Smooth muscle cell (in vitro differentiated cells): Measurements from ENCODE around the gene CORO2B. TPM values are rescaled to one million over a fixed set of nuclear protein-coding genes. Genes with fewer than 3 reads are reported as not detected.

Experiments
- DNase-seq: peaks from one replicate; lab custom pipeline; 2025; ENCODE audit not compliant: unreplicated experiment; lab: John Stamatoyannopoulos, UW
- H2AFZ ChIP-seq: fragments of 200-600 bp; sonication (generic); 2 replicates; pipeline ENCODE4 v1.6.0; 2016; ENCODE audit warnings: antibody characterized with exemption, low read depth, mild to moderate bottlenecking
- H3F3A ChIP-seq: fragments of 200-600 bp; sonication (generic); 2 replicates; pipeline ENCODE4 v1.6.0; 2017; ENCODE audit warnings: antibody characterized with exemption, low read depth
- H3K27ac ChIP-seq: fragments of 200-600 bp; sonication (generic); 2 replicates; pipeline ENCODE4 v1.5.1; 2016; ENCODE audit warnings: low read depth, mild to moderate bottlenecking
- H3K27me3 ChIP-seq: fragments of 200-600 bp; sonication (generic); 2 replicates; pipeline ENCODE4 v1.6.1; 2016; ENCODE audit warnings: low read depth, mild to moderate bottlenecking
- H3K36me3 ChIP-seq: fragments of 200-600 bp; sonication (generic); 2 replicates; pipeline ENCODE4 v1.5.1; 2016; ENCODE audit warnings: low read depth
- H3K4me1 ChIP-seq: fragments of 200-600 bp; sonication (generic); 2 replicates; pipeline ENCODE4 v1.5.1; 2016; ENCODE audit warnings: low read depth
- H3K4me2 ChIP-seq: fragments of 200-600 bp; sonication (generic); 2 replicates; pipeline ENCODE4 v1.6.0; 2016; ENCODE audit warnings: mild to moderate bottlenecking
- H3K4me3 ChIP-seq: fragments of 200-600 bp; sonication (generic); 2 replicates; pipeline ENCODE4 v1.5.1; 2016; ENCODE audit warnings: mild to moderate bottlenecking
- H3K79me2 ChIP-seq: fragments of 200-600 bp; sonication (generic); 2 replicates; pipeline ENCODE4 v1.6.0; 2016; ENCODE audit warnings: low read depth, mild to moderate bottlenecking
- H3K9ac ChIP-seq: fragments of 200-600 bp; sonication (generic); 2 replicates; pipeline ENCODE4 v1.6.0; 2016; ENCODE audit warnings: low read depth
- H3K9me3 ChIP-seq: fragments of 200-600 bp; sonication (generic); replicated peaks from 2 replicates; pipeline ENCODE4 v1.5.1; 2016; ENCODE audit warnings: low read depth
- H4K20me1 ChIP-seq: fragments of 200-600 bp; sonication (generic); 2 replicates; pipeline ENCODE4 v1.6.0; 2016; ENCODE audit warnings: low read depth
- WGBS: methylation state at CpG from one replicate; pipeline ENCODE4 v1.1.7; 2016; ENCODE audit warnings: low lambda C conversion rate; 5-methylcytosine and 5-hydroxymethylcytosine counted together
- polyA plus RNA-seq: library from polyadenylated mRNA; unstranded; fragments of >200 nt; fragmentation: Nextera tagmentation; extraction: Ambion mirVana; gene quantifications from 2 replicates; pipeline ENCODE4 v1.2.1, GENCODE V29; 2016
- total RNA-seq: library from RNA; depleted of rRNA; stranded (reverse); fragments of >200 nt; gene quantifications from 2 replicates; pipeline ENCODE4 v1.2.3, GENCODE V29; 2014
- TF ChIP-seq, protein P1 (sequence below): fragments of 200-600 bp; sonication (generic); IDR thresholded peaks from 2 replicates; pipeline ENCODE4 v1.5.1; 2017; ENCODE audit warnings: borderline replicate concordance, mild to moderate bottlenecking, antibody characterized with exemption; ENCODE audit not compliant: insufficient read depth, poor library complexity, severe bottlenecking

CORO2B gene
- total and polyA plus RNA-seq, 2 experiments from 2014 or later = 0.47 to 0.49 TPM

- Histone ChIP-seq H4K20me1 (no peaks in the 10 kb centered on the region), H3K4me1 (no peaks in the 10 kb centered on the region), H3K36me3 (no peaks in the 10 kb centered on the region), H3K9me3 (no peaks in the 10 kb centered on the region), H3K27me3 (no peaks in the 10 kb centered on the region), H3K27ac (no peak overlapping the region), H3F3A (no peaks in the 10 kb centered on the region), H3K4me2 (no peak overlapping the region), H3K9ac (no peak overlapping the region), H3K4me3 (no peak overlapping the region), H3K79me2 (no peaks in the 10 kb centered on the region), H2AFZ (no peak overlapping the region)
- DNase-seq = no peak
- WGBS = 63% methylated on average over 5 of the region's 5 CpGs
- TF ChIP-seq, protein P1, sequence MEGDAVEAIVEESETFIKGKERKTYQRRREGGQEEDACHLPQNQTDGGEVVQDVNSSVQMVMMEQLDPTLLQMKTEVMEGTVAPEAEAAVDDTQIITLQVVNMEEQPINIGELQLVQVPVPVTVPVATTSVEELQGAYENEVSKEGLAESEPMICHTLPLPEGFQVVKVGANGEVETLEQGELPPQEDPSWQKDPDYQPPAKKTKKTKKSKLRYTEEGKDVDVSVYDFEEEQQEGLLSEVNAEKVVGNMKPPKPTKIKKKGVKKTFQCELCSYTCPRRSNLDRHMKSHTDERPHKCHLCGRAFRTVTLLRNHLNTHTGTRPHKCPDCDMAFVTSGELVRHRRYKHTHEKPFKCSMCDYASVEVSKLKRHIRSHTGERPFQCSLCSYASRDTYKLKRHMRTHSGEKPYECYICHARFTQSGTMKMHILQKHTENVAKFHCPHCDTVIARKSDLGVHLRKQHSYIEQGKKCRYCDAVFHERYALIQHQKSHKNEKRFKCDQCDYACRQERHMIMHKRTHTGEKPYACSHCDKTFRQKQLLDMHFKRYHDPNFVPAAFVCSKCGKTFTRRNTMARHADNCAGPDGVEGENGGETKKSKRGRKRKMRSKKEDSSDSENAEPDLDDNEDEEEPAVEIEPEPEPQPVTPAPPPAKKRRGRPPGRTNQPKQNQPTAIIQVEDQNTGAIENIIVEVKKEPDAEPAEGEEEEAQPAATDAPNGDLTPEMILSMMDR = no peak
Measured at GRCh38 chr15:68682330-68682729, 103.5 kb downstream of the CORO2B start.

DNA sequence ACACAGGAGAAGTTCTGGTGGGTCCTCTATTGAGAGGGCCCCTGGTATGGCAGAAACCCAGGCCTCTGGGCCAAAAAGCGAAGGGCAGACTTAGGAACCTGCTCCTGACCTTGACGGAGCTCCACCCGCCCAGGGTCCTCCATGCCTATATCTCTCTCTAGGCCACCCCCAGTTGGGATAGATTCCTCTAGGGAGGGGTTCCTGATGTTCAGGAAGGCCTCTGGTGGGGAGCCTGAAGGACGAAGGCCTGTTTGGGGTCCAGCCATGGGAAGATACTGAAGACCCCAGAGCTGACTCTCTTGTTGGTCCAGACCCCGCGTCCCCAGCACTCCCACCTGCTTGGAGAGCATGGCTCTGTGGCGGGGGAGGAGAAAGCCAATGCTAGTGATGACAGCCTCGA is 104.2 kb downstream of the CORO2B start:
- no peaks in the 10 kb centered on the region for H3K4me1 ChIP-seq

GRCh38 chr15:68683551-68683950 is 104.8 kb downstream of the CORO2B start:
- no peak overlapping the region for H3K9ac ChIP-seq
- DNase-seq = no peak
- no peaks in the 10 kb centered on the region for H3K79me2 ChIP-seq
- H3F3A ChIP-seq = no peaks in the 10 kb centered on the region
- TF ChIP-seq, protein P1 = no peak
- H3K27ac ChIP-seq = no peak overlapping the region
- no peaks in the 10 kb centered on the region for H3K4me1 ChIP-seq
- no peak overlapping the region for H2AFZ ChIP-seq
- H3K27me3 ChIP-seq = no peaks in the 10 kb centered on the region
- H3K4me3 ChIP-seq = no peak overlapping the region
- H3K4me2 ChIP-seq = no peak overlapping the region
- no peaks in the 10 kb centered on the region for H4K20me1 ChIP-seq
- WGBS = 90% methylated on average over 2 of the region's 2 CpGs
- H3K36me3 ChIP-seq = no peaks in the 10 kb centered on the region
- H3K9me3 ChIP-seq = no peaks in the 10 kb centered on the region

More for the DNA sequence above, 104.2 kb downstream of the CORO2B start:
- WGBS = 94% methylated on average over 8 of the region's 8 CpGs
- no peak for DNase-seq
- H3K27me3 ChIP-seq = no peaks in the 10 kb centered on the region
- no peaks in the 10 kb centered on the region for H3K36me3 ChIP-seq
- no peaks in the 10 kb centered on the region for H3F3A ChIP-seq
- no peak overlapping the region for H3K27ac ChIP-seq
- H3K4me3 ChIP-seq = no peak overlapping the region
- TF ChIP-seq, protein P1 = no peak
- H3K9me3 ChIP-seq = no peaks in the 10 kb centered on the region
- H3K4me2 ChIP-seq = no peak overlapping the region
- no peak overlapping the region for H3K9ac ChIP-seq
- H3K79me2 ChIP-seq = no peaks in the 10 kb centered on the region
- no peaks in the 10 kb centered on the region for H4K20me1 ChIP-seq
- H2AFZ ChIP-seq = no peak overlapping the region

DNA sequence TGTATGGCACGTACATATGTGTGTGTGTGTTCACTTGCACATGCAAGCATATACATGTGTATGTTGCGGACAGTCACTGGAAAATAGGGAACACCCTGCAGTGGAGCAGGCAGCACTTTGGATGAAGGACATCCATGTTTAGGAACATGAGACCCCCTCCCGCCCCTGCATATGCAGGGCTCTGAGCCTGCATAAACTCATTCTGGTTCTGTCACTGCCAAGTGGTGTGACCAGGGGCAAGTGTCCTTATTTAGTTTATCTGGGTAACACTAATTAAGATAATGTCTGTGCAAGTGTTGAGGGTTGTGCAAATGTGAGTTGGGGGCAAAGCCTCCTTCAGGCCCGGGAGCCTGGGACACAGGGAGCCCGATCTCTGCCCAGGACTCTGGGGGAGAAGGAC is 105.7 kb downstream of the CORO2B start:
- DNase-seq = no peak
- Histone ChIP-seq H3K36me3 (no peaks in the 10 kb centered on the region), H3K9ac (no peak overlapping the region), H3K4me3 (no peak overlapping the region), H2AFZ (no peak overlapping the region), H3K79me2 (no peaks in the 10 kb centered on the region), H3K4me2 (no peak overlapping the region), H4K20me1 (no peaks in the 10 kb centered on the region), H3K27ac (no peak overlapping the region), H3K4me1 (no peaks in the 10 kb centered on the region), H3K9me3 (no peaks in the 10 kb centered on the region), H3K27me3 (no peaks in the 10 kb centered on the region), H3F3A (no peaks in the 10 kb centered on the region)
- WGBS = 90% methylated on average over 5 of the region's 5 CpGs
- TF ChIP-seq, protein P1 = no peak
